HepG2 (cell line): ENCODE results near the gene PIBF1. TPM values are rescaled to one million over a fixed set of nuclear protein-coding genes. Genes with fewer than 3 reads are reported as not detected.

ENCODE experiments used
- BRCA1 ChIP-seq: sonication (generic); formaldehyde crosslinking; IDR thresholded peaks from 2 replicates; pipeline ENCODE4 v1.4.0; 2020; ENCODE audit warnings: missing genetic modification reagents
- CCAR2 ChIP-seq: fragments of 200-400 bp; formaldehyde crosslinking; optimal IDR thresholded peaks from 2 replicates; pipeline ENCODE3; 2018; ENCODE audit warnings: low read depth, mild to moderate bottlenecking, low read length, moderate library complexity
- GATAD1 ChIP-seq: IDR thresholded peaks from 2 replicates; pipeline ENCODE4 v1.6.1; 2016; ENCODE audit warnings: missing genetic modification reagents, missing compliant biosample characterization
- RAD21 ChIP-seq: fragments of 450-650 bp; formaldehyde crosslinking; IDR thresholded peaks from 2 replicates; pipeline ENCODE4 v1.5.0; 2020; ENCODE audit warnings: mild to moderate bottlenecking
- SRY ChIP-seq: sonication (generic); formaldehyde crosslinking; IDR thresholded peaks from 2 replicates; pipeline ENCODE4 v1.8.0; 2022; ENCODE audit warnings: mild to moderate bottlenecking, missing genetic modification reagents
- TOPORS ChIP-seq: sonication (generic); formaldehyde crosslinking; IDR thresholded peaks from 2 replicates; pipeline ENCODE4 v1.8.0; 2023; ENCODE audit warnings: mild to moderate bottlenecking, missing genetic modification reagents
- ZNF775 ChIP-seq: sonication (generic); formaldehyde crosslinking; IDR thresholded peaks from 2 replicates; pipeline ENCODE4 v1.4.0; 2020; ENCODE audit warnings: missing genetic modification reagents, mild to moderate bottlenecking, moderate library complexity, borderline replicate concordance
- ZNF780A ChIP-seq: sonication (generic); formaldehyde crosslinking; IDR thresholded peaks from 2 replicates; pipeline ENCODE4 v1.8.0; 2022; ENCODE audit warnings: mild to moderate bottlenecking, missing genetic modification reagents, moderate library complexity
- polyA plus RNA-seq, 8 experiments: library from polyadenylated mRNA; depleted of rRNA in 3 of 8; stranded (reverse) in 7 of 8; unstranded in 1 of 8; fragments of >200 nt; fragmentation: Illumina TruSeq in 4 of 8; extraction: Trizol in 4 of 8; gene quantifications; 2 replicates each; pipeline versions ENCODE4 v1.2.1 to v1.2.3, GENCODE V29; 2011 to 2016; ENCODE audit warnings: low read depth in 4 of 8, missing spikeins in 1 of 8, mixed read lengths in 1 of 8; ENCODE audit not compliant: insufficient read depth in 1 of 8
- total RNA-seq, 5 experiments: library from RNA; depleted of rRNA; stranded (reverse); fragments of >200 nt; fragmentation: Illumina TruSeq; extraction: Trizol; gene quantifications; 2 replicates each; pipeline ENCODE4 v1.2.3, GENCODE V29; 2016; ENCODE audit warnings: low read depth in 1 of 5
- TF ChIP-seq, protein P1 (sequence below): sonication (generic); formaldehyde crosslinking; IDR thresholded peaks from 2 replicates; pipeline ENCODE4 v1.4.0; 2020; ENCODE audit warnings: missing genetic modification reagents
- TF ChIP-seq, protein P2 (sequence below): sonication (generic); formaldehyde crosslinking; IDR thresholded peaks from 2 replicates; pipeline ENCODE4 v1.4.0; 2020; ENCODE audit warnings: mild to moderate bottlenecking, missing genetic modification reagents
- TF ChIP-seq, protein P3 (sequence below): sonication (generic); formaldehyde crosslinking; IDR thresholded peaks from 2 replicates; pipeline ENCODE4 v1.5.0; 2020; ENCODE audit warnings: mild to moderate bottlenecking, missing genetic modification reagents
- TF ChIP-seq, protein P4 (sequence below): IDR thresholded peaks from 2 replicates; pipeline ENCODE4 v1.6.1; 2016; ENCODE audit warnings: low read depth, missing genetic modification reagents, missing compliant biosample characterization
- TF ChIP-seq, protein P5 (sequence below): sonication (generic); formaldehyde crosslinking; IDR thresholded peaks from 2 replicates; pipeline ENCODE4 v1.8.0; 2023; ENCODE audit warnings: mild to moderate bottlenecking, missing genetic modification reagents
- TF ChIP-seq, protein P6 (sequence below): IDR thresholded peaks from 2 replicates; pipeline ENCODE4 v1.6.1; 2016

The PIBF1 gene
- total and polyA plus RNA-seq, 2 of the 13 experiments (the other 11 are each of a cell fraction or from before 2014, with no cell fraction given) = 4.2 to 15.8 TPM

DNA sequence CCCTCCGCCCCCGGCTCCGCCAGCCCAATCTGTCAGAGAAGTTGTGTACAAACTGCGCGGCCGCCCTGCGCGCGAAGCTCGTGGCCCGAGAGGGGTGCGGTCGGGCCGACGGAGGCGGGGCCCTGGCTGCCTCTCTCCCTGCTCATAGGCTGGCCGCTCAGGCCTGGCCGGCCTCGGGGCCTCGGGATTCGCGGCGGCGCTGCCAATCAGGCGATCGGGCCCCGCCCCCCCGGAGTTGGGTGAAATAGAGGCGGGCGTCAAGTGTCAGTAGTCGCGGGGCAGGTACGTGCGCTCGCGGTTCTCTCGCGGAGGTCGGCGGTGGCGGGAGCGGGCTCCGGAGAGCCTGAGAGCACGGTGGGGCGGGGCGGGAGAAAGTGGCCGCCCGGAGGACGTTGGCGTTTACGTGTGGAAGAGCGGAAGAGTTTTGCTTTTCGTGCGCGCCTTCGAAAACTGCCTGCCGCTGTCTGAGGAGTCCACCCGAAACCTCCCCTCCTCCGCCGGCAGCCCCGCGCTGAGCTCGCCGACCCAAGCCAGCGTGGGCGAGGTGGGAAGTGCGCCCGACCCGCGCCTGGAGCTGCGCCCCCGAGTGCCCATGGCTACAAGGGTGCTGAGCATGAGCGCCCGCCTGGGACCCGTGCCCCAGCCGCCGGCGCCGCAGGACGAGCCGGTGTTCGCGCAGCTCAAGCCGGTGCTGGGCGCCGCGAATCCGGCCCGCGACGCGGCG, 277.0 kb downstream of the PIBF1 start, which contains the start of gene KLF5 (continued):
- TF ChIP-seq, protein P1, sequence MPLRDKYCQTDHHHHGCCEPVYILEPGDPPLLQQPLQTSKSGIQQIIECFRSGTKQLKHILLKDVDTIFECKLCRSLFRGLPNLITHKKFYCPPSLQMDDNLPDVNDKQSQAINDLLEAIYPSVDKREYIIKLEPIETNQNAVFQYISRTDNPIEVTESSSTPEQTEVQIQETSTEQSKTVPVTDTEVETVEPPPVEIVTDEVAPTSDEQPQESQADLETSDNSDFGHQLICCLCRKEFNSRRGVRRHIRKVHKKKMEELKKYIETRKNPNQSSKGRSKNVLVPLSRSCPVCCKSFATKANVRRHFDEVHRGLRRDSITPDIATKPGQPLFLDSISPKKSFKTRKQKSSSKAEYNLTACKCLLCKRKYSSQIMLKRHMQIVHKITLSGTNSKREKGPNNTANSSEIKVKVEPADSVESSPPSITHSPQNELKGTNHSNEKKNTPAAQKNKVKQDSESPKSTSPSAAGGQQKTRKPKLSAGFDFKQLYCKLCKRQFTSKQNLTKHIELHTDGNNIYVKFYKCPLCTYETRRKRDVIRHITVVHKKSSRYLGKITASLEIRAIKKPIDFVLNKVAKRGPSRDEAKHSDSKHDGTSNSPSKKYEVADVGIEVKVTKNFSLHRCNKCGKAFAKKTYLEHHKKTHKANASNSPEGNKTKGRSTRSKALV (CRISPR knock-in tag) = peak; percentile 79
- TF ChIP-seq RAD21 (CRISPR knock-in tag) (no peak), SRY (CRISPR knock-in tag) (no peak; the same call in 1 of the 2 replicates), BRCA1 (CRISPR knock-in tag) (no peak), TOPORS (CRISPR knock-in tag) (peak; percentile 63; the same call in 1 of the 2 replicates), ZNF775 (no peak), GATAD1 (CRISPR knock-in tag) (no peak), ZNF780A (CRISPR knock-in tag) (peak; percentile 85; the same call in 1 of the 2 replicates), CCAR2 (no peak)
- TF ChIP-seq, protein P2, sequence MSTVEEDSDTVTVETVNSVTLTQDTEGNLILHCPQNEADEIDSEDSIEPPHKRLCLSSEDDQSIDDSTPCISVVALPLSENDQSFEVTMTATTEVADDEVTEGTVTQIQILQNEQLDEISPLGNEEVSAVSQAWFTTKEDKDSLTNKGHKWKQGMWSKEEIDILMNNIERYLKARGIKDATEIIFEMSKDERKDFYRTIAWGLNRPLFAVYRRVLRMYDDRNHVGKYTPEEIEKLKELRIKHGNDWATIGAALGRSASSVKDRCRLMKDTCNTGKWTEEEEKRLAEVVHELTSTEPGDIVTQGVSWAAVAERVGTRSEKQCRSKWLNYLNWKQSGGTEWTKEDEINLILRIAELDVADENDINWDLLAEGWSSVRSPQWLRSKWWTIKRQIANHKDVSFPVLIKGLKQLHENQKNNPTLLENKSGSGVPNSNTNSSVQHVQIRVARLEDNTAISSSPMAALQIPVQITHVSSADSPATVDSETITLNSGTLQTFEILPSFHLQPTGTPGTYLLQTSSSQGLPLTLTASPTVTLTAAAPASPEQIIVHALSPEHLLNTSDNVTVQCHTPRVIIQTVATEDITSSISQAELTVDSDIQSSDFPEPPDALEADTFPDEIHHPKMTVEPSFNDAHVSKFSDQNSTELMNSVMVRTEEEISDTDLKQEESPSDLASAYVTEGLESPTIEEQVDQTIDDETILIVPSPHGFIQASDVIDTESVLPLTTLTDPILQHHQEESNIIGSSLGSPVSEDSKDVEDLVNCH (CRISPR knock-in tag) = no peak
- TF ChIP-seq, protein P3, sequence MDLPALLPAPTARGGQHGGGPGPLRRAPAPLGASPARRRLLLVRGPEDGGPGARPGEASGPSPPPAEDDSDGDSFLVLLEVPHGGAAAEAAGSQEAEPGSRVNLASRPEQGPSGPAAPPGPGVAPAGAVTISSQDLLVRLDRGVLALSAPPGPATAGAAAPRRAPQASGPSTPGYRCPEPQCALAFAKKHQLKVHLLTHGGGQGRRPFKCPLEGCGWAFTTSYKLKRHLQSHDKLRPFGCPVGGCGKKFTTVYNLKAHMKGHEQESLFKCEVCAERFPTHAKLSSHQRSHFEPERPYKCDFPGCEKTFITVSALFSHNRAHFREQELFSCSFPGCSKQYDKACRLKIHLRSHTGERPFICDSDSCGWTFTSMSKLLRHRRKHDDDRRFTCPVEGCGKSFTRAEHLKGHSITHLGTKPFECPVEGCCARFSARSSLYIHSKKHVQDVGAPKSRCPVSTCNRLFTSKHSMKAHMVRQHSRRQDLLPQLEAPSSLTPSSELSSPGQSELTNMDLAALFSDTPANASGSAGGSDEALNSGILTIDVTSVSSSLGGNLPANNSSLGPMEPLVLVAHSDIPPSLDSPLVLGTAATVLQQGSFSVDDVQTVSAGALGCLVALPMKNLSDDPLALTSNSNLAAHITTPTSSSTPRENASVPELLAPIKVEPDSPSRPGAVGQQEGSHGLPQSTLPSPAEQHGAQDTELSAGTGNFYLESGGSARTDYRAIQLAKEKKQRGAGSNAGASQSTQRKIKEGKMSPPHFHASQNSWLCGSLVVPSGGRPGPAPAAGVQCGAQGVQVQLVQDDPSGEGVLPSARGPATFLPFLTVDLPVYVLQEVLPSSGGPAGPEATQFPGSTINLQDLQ = no peak; the same call in 1 of the 2 replicates
- TF ChIP-seq, protein P4, sequence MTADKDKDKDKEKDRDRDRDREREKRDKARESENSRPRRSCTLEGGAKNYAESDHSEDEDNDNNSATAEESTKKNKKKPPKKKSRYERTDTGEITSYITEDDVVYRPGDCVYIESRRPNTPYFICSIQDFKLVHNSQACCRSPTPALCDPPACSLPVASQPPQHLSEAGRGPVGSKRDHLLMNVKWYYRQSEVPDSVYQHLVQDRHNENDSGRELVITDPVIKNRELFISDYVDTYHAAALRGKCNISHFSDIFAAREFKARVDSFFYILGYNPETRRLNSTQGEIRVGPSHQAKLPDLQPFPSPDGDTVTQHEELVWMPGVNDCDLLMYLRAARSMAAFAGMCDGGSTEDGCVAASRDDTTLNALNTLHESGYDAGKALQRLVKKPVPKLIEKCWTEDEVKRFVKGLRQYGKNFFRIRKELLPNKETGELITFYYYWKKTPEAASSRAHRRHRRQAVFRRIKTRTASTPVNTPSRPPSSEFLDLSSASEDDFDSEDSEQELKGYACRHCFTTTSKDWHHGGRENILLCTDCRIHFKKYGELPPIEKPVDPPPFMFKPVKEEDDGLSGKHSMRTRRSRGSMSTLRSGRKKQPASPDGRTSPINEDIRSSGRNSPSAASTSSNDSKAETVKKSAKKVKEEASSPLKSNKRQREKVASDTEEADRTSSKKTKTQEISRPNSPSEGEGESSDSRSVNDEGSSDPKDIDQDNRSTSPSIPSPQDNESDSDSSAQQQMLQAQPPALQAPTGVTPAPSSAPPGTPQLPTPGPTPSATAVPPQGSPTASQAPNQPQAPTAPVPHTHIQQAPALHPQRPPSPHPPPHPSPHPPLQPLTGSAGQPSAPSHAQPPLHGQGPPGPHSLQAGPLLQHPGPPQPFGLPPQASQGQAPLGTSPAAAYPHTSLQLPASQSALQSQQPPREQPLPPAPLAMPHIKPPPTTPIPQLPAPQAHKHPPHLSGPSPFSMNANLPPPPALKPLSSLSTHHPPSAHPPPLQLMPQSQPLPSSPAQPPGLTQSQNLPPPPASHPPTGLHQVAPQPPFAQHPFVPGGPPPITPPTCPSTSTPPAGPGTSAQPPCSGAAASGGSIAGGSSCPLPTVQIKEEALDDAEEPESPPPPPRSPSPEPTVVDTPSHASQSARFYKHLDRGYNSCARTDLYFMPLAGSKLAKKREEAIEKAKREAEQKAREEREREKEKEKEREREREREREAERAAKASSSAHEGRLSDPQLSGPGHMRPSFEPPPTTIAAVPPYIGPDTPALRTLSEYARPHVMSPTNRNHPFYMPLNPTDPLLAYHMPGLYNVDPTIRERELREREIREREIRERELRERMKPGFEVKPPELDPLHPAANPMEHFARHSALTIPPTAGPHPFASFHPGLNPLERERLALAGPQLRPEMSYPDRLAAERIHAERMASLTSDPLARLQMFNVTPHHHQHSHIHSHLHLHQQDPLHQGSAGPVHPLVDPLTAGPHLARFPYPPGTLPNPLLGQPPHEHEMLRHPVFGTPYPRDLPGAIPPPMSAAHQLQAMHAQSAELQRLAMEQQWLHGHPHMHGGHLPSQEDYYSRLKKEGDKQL = no peak
- TF ChIP-seq, protein P5, sequence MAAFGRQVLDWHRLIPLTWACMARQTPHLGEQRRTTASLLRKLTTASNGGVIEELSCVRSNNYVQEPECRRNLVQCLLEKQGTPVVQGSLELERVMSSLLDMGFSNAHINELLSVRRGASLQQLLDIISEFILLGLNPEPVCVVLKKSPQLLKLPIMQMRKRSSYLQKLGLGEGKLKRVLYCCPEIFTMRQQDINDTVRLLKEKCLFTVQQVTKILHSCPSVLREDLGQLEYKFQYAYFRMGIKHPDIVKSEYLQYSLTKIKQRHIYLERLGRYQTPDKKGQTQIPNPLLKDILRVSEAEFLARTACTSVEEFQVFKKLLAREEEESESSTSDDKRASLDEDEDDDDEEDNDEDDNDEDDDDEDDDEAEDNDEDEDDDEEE (CRISPR knock-in tag) = no peak
- TF ChIP-seq, protein P6, sequence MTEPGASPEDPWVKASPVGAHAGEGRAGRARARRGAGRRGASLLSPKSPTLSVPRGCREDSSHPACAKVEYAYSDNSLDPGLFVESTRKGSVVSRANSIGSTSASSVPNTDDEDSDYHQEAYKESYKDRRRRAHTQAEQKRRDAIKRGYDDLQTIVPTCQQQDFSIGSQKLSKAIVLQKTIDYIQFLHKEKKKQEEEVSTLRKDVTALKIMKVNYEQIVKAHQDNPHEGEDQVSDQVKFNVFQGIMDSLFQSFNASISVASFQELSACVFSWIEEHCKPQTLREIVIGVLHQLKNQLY (CRISPR knock-in tag) = no peak
